PC-9 (cell line): ENCODE data around the gene WNK3.

Experiments
- EZH2 ChIP-seq: fragments of 200-600 bp; sonication (generic); IDR thresholded peaks from 2 replicates; pipeline ENCODE4 v1.8.0; 2017; ENCODE audit warnings: antibody characterized with exemption, low read depth
- TF ChIP-seq, protein P1 (sequence below): fragments of 200-600 bp; sonication (generic); conservative IDR thresholded peaks from 2 replicates; pipeline ENCODE4 v1.6.1; 2017; ENCODE audit warnings: mixed run types, antibody characterized with exemption, mild to moderate bottlenecking, moderate library complexity

DNA sequence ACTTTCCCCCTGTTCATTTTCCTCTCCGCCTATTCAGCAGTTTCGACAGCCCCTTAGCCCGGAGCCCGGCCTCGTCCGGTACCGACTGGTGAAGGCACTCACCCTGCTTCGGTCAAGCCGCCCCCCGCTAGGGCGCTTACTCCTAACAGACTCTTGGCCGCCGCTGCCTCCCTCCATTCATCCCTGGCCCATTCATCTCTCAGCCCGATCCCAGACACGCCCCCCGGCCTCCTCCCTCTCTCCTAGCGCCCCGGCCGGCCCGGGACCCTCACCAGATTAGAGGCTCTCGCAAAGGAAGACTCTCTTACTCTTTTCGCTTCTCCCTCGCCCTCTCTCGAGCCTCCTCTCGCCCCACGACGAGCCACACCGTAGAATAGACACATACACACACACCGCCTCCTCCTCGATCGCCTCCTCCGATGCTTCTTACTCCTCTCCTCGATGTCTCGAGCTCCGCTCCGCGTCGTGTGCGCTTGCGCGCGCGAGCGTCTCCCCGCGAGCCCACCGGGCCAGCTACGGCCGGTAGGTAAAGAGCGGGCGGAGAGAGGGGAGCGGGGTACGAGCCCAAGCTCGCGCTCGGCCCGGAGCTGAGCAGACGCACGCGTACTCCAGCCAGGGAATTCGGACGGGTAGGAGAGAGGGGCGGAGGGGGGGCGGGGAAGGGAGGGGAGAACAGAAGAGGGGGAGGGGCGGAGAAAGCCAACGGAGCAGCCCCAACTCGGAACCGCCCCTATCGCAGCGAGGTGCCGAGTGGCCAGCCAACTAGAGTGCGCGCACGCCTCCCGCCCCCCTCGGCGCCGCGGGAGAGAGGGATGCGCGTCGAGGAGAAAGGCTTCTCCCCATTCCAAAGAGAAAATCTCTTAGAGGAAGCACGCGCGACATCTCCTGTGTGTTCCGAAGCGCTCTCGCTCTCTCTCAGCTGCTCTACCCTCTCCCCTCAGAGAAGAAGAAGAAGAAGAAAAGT, at the start of gene WNK3:
- TF ChIP-seq, protein P1, sequence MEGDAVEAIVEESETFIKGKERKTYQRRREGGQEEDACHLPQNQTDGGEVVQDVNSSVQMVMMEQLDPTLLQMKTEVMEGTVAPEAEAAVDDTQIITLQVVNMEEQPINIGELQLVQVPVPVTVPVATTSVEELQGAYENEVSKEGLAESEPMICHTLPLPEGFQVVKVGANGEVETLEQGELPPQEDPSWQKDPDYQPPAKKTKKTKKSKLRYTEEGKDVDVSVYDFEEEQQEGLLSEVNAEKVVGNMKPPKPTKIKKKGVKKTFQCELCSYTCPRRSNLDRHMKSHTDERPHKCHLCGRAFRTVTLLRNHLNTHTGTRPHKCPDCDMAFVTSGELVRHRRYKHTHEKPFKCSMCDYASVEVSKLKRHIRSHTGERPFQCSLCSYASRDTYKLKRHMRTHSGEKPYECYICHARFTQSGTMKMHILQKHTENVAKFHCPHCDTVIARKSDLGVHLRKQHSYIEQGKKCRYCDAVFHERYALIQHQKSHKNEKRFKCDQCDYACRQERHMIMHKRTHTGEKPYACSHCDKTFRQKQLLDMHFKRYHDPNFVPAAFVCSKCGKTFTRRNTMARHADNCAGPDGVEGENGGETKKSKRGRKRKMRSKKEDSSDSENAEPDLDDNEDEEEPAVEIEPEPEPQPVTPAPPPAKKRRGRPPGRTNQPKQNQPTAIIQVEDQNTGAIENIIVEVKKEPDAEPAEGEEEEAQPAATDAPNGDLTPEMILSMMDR, result no peak
- TF ChIP-seq EZH2, result no peak
